ENCODE results near the gene TNFSF9. TPM values are rescaled to one million over a fixed set of nuclear protein-coding genes. Genes with fewer than 3 reads are reported as not detected.

Gene TNFSF9
- total RNA-seq, 2 donors from 2014 or later: 2.6 TPM; not detected in 1

GRCh38 chr19:6570764-6571163 lies 39.9 kb downstream of the TNFSF9 start:
- intact Hi-C loops (cut with DNase I): no loop called here
- H3K9me3 ChIP-seq: peaks cover 0 to 15% (median 0%) of the 10 kb centered on the region in 3 donors
- ATAC-seq: no peak

GRCh38 chr19:6571167-6571566 lies 40.3 kb downstream of the TNFSF9 start:
- intact Hi-C loops (cut with DNase I): no loop called here
- Histone ChIP-seq H3K9me3 (peaks cover 0 to 15% (median 0%) of the 10 kb centered on the region in 3 donors), H3K36me3 (replicated peaks in 1 of 2; ENCODE audit: insufficient read depth in 1 of 2, low read depth in 2 of 2) (no peaks in the 10 kb centered on the region), H3K27ac (no peak overlapping the region), H3K27me3 (no peaks in the 10 kb centered on the region), H3K4me1 (no peaks in the 10 kb centered on the region), H3K4me3 (no peak overlapping the region)
- DNase-seq: no peak
- no peak for TF ChIP-seq POLR2A (IDR thresholded peaks at IDR 0.05)
- no peak for TF ChIP-seq CTCF (IDR thresholded peaks at IDR 0.05)
- ATAC-seq: no peak

More at GRCh38 chr19:6570764-6571163, 39.9 kb downstream of the TNFSF9 start:
- Histone ChIP-seq H3K4me3 (no peak overlapping the region), H3K27me3 (no peaks in the 10 kb centered on the region), H3K27ac (no peak overlapping the region), H3K4me1 (no peaks in the 10 kb centered on the region), H3K36me3 (replicated peaks in 1 of 2; ENCODE audit: insufficient read depth in 1 of 2, low read depth in 2 of 2) (no peaks in the 10 kb centered on the region)
- WGBS, 2 donors: 36 to 78% methylated on average over 3 of the region's 3 CpGs
- DNase-seq: no peak
- TF ChIP-seq POLR2A (IDR thresholded peaks at IDR 0.05) (no peak), CTCF (IDR thresholded peaks at IDR 0.05) (no peak)

- Histone ChIP-seq H3K9me3 (peaks cover 0 to 11% (median 0%) of the 10 kb centered on the region in 3 donors), H3K27me3 (no peaks in the 10 kb centered on the region), H3K4me3 (no peak overlapping the region), H3K27ac (no peak overlapping the region), H3K36me3 (replicated peaks in 1 of 2; ENCODE audit: insufficient read depth in 1 of 2, low read depth in 2 of 2) (no peaks in the 10 kb centered on the region), H3K4me1 (no peaks in the 10 kb centered on the region)
- no peak for ATAC-seq
- intact Hi-C loops (cut with DNase I): no loop called here
- DNase-seq: peak in 2 of 4 donors; percentile 7 to 49
- TF ChIP-seq POLR2A (IDR thresholded peaks at IDR 0.05) (no peak), CTCF (IDR thresholded peaks at IDR 0.05) (no peak)
- WGBS, 2 donors: 61 to 68% methylated on average over 3 to 4 of the region's 4 CpGs
Observed at GRCh38 chr19:6572217-6572616, 41.4 kb downstream of the TNFSF9 start.

GRCh38 chr19:6573350-6573749 lies 42.5 kb downstream of the TNFSF9 start:
- no peak for ATAC-seq
- intact Hi-C loops (cut with DNase I): no loop called here

More at GRCh38 chr19:6573350-6573749, 42.5 kb downstream of the TNFSF9 start:
- WGBS, 2 donors: 21 to 25% methylated on average over 1 of the region's 1 CpG
- H3K27ac ChIP-seq: no peak overlapping the region
- peaks cover 0 to 7% (median 0%) of the 10 kb centered on the region in 3 donors for H3K9me3 ChIP-seq
- TF ChIP-seq POLR2A (IDR thresholded peaks at IDR 0.05) (no peak), CTCF (IDR thresholded peaks at IDR 0.05) (no peak)
- H3K4me1 ChIP-seq: no peaks in the 10 kb centered on the region
- no peak for DNase-seq
- H3K27me3 ChIP-seq: no peaks in the 10 kb centered on the region
- H3K36me3 ChIP-seq (replicated peaks in 1 of 2; ENCODE audit: insufficient read depth in 1 of 2, low read depth in 2 of 2): no peaks in the 10 kb centered on the region
- no peak overlapping the region for H3K4me3 ChIP-seq

Data from body of pancreas (tissue), 4 donors.